ENCODE data around the gene ZG16.

GRCh38 chr16:29811896-29812665 is 34.0 kb downstream of the ZG16 start, which contains the start of gene PRRT2:
- TF ChIP-seq, protein P1, sequence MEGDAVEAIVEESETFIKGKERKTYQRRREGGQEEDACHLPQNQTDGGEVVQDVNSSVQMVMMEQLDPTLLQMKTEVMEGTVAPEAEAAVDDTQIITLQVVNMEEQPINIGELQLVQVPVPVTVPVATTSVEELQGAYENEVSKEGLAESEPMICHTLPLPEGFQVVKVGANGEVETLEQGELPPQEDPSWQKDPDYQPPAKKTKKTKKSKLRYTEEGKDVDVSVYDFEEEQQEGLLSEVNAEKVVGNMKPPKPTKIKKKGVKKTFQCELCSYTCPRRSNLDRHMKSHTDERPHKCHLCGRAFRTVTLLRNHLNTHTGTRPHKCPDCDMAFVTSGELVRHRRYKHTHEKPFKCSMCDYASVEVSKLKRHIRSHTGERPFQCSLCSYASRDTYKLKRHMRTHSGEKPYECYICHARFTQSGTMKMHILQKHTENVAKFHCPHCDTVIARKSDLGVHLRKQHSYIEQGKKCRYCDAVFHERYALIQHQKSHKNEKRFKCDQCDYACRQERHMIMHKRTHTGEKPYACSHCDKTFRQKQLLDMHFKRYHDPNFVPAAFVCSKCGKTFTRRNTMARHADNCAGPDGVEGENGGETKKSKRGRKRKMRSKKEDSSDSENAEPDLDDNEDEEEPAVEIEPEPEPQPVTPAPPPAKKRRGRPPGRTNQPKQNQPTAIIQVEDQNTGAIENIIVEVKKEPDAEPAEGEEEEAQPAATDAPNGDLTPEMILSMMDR (IDR thresholded peaks at IDR 0.05) = no peak
- TF ChIP-seq POLR2A (IDR thresholded peaks at IDR 0.05) = no peak
